Activated T-cell treated with anti-CD3 and anti-CD28 coated beads, Interleukin-2, amount 50 U/mL, for 4 hours (primary cell): Measurements from ENCODE around the gene PRUNE2. TPM values are rescaled to one million over a fixed set of nuclear protein-coding genes. Genes with fewer than 3 reads are reported as not detected.

Source experiments
- ATAC-seq, 2 donors: fragments of 200-7000 bp; cut with Tn5 transposase; one replicate each; pipeline ENCODE4 v1.10.0; 2021
- DNase-seq: peaks from one replicate; pipeline ENCODE4 v3.0.0-alpha.2; 2020
- H3K27me3 Mint-ChIP-seq: one replicate; pipeline ENCODE4 v1.8.0; 2021; ENCODE audit warnings: low read depth, mixed read lengths
- H3K36me3 Mint-ChIP-seq: one replicate; pipeline ENCODE4 v1.8.0; 2022; ENCODE audit warnings: mixed read lengths; ENCODE audit not compliant: insufficient read depth
- H3K4me1 Mint-ChIP-seq: one replicate; pipeline ENCODE4 v1.8.0; 2021; ENCODE audit warnings: low read depth, mixed read lengths
- H3K4me3 Mint-ChIP-seq: one replicate; pipeline ENCODE4 v1.8.0; 2021; ENCODE audit warnings: mild to moderate bottlenecking, moderate library complexity, mixed read lengths
- H3K9me3 Mint-ChIP-seq: one replicate; pipeline ENCODE4 v1.8.0; 2021; ENCODE audit warnings: mixed read lengths
- total RNA-seq, 3 donors: library from RNA; stranded (reverse); gene quantifications; one replicate each; pipeline ENCODE4 v1.2.1, GENCODE V29; 2021

The PRUNE2 gene
- total RNA-seq, 3 donors from 2014 or later: 0.05 to 0.08 TPM; not detected in 1

DNA sequence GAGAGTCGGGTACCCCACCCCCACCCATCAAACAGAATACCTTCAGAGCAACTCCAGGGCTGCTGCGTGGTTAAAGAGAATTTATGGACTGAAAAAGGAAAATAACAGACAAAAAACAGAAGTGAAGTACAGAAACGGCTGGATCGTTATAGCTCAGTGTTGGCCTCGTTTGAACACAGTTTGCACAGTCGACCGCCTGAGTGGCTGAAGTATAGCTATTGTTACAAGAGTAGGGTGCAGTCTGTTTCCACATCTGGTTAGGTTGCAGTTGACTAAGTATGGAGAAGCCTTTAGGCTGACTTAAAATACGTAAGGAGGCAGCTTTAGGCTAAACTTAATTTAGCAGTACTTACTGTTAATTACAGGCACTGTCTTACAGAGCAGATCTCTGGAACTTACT, 325.7 kb downstream of the PRUNE2 start:
- no peak for DNase-seq
- Mint-ChIP-seq H3K4me1 (peaks cover 19% of the 10 kb centered on the region), H3K27me3 (peaks cover 4% of the 10 kb centered on the region), H3K36me3 (no peaks in the 10 kb centered on the region), H3K9me3 (no peaks in the 10 kb centered on the region), H3K4me3 (no peak overlapping the region)
- ATAC-seq: no peak

DNA sequence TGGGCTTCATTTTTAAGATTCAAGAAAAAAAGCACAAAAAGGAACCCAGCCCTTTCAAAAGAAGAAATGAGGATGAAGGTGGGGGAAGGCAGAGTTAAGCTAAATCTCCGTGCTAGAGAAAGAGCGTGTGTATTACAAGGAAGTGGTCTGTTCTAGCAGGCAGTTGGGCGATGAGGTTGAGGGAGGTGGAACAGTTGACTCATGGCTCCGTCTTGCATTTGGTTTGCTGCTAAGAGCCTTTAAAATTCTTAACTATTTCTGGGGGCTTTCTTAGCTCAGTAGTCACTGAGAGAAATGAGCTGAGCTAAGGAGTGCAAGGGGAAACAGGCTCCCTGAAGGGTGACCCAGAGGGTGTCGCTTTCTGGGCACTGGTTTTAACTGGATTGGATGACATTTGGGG, 329.6 kb downstream of the PRUNE2 start:
- DNase-seq: peak; percentile 44
- Mint-ChIP-seq H3K27me3 (peaks cover 15% of the 10 kb centered on the region), H3K4me1 (peaks cover 27% of the 10 kb centered on the region), H3K36me3 (no peaks in the 10 kb centered on the region), H3K4me3 (no peak overlapping the region), H3K9me3 (no peaks in the 10 kb centered on the region)
- peak; percentile 85 to 88 for ATAC-seq

DNA sequence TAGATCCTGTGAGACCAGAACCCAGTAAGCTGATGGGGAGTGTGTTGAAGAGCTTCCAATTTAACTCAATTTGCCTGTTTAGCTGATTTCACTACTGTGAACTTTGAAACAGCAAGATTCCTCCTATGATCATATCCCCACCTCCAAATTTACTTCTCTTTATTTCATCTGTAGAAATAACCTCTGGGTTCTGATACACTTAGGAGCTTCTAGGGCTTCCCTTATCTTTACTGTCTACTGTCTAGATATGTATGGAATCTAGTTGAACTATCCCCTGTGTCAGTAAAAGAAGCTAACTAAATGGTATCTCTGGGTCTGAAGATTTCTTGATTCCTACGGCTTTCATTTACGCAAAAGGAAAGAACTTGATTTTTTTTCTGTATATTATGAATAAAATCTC, 330.2 kb downstream of the PRUNE2 start:
- Mint-ChIP-seq H3K36me3 (no peaks in the 10 kb centered on the region), H3K27me3 (peaks cover 15% of the 10 kb centered on the region), H3K9me3 (no peaks in the 10 kb centered on the region), H3K4me1 (peaks cover 31% of the 10 kb centered on the region), H3K4me3 (no peak overlapping the region)
- ATAC-seq: no peak
- no peak for DNase-seq

DNA sequence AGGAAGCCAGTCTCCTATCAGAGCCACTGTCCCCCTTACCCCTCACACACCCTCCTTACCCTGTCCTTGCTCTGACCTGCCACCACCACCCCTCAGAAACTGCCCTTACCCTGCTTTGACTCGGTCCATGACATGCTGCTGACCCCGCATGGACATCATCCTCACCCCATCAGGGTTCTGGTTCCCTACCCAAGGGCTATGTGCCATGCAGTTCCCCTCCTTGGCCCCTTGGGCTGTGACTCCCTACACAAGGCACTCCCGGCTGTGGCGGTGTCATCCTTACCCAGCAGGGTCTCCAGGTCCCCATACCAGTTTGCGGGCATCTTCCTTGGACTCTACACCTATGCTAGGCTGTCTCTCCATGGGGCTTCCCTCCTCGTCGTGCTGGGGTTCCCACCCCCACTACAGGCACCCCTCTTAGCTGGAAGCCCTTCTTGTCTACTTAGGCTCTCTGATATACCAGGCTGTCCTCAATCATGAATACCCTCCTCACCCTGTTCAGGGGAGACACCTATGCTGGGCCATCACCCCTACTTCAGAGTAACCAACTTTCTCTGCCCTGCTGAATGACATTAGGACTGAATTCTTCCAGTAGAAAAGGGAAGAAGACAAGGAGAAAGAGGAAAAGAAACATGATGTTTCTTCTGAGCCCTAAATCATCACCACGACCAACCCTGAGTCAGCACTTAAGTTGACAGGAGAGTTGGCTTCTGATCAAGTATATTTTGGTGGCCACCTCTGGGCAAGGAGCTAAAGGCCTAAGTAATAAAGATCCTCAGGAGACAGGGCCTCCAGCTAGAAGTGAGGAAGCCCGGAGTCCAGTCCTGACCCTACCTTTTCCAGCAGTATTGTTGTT, 331.8 kb downstream of the PRUNE2 start:
- H3K4me3 Mint-ChIP-seq: no peak overlapping the region
- H3K36me3 Mint-ChIP-seq: no peaks in the 10 kb centered on the region
- no peak for DNase-seq
- ATAC-seq: no peak
- no peaks in the 10 kb centered on the region for H3K9me3 Mint-ChIP-seq
- H3K27me3 Mint-ChIP-seq: peaks cover 20% of the 10 kb centered on the region
- peaks cover 31% of the 10 kb centered on the region for H3K4me1 Mint-ChIP-seq

DNA sequence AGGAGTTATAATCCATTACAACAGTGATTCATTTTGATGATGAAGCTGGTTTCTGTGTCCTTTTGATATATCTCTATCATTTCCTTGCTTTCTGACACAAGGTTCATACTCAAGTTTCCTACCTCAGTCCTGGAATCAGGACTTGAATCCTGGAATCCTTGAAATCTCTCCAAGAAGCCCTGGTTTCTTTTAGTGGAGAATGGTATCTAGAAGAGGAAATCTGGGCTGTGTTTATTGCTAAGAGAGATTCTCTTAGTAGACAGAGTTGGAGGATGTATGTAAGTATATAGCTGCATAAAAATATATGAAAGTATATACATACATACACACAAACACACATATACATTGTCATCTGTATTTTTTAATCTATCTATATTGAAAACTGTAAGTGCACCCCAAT, 332.5 kb downstream of the PRUNE2 start:
- H3K4me1 Mint-ChIP-seq: peaks cover 27% of the 10 kb centered on the region
- no peak overlapping the region for H3K4me3 Mint-ChIP-seq
- no peaks in the 10 kb centered on the region for H3K36me3 Mint-ChIP-seq
- peaks cover 2% of the 10 kb centered on the region for H3K9me3 Mint-ChIP-seq
- ATAC-seq (no peak), DNase-seq (no peak)
- peaks cover 20% of the 10 kb centered on the region for H3K27me3 Mint-ChIP-seq

DNA sequence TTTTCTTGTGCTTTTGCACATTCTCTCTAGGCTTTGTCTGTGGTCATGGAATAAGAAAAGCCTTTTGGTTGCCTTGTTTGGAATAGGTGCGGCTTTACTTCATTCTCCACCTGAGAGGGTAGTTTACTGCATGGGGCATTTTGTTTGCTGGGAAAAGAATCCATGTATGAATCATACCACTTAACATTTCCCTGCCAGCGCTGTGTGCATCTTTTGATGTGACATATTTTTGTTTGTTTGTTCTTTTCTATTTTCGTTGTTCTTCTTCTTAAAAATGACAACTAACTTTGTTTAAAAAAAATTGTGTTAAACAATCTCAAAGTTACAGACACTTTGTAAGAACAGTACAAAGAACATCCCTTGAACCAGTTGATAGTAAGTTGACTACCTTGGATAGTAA, 333.8 kb downstream of the PRUNE2 start:
- DNase-seq (no peak), ATAC-seq (no peak)
- Mint-ChIP-seq H3K36me3 (peaks cover 3% of the 10 kb centered on the region), H3K27me3 (peaks cover 20% of the 10 kb centered on the region), H3K4me3 (peak overlapping the region; percentile 24), H3K4me1 (peaks cover 20% of the 10 kb centered on the region), H3K9me3 (peaks cover 2% of the 10 kb centered on the region)

DNA sequence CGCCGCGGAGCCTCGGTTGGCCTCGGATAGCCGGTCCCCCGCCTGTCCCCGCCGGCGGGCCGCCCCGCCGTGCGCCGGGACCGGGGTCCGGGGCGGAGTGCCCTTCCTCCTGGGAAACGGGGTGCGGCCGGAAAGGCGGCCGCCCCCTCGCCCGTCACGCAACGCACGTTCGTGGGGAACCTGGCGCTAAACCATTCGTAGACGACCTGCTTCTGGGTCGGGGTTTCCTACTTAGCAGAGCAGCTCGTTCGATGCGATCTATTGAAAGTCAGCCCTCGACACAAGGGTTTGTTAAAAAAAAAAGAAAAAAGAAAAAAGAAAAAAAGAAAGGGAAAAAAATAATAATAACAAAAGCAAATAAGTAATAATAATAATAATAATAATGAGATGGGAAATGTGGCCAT, 334.2 kb downstream of the PRUNE2 start:
- no peak for ATAC-seq
- no peak for DNase-seq
- Mint-ChIP-seq H3K4me1 (peaks cover 18% of the 10 kb centered on the region), H3K4me3 (no peak overlapping the region), H3K36me3 (peaks cover 3% of the 10 kb centered on the region), H3K9me3 (peaks cover 2% of the 10 kb centered on the region), H3K27me3 (peaks cover 20% of the 10 kb centered on the region)

DNA sequence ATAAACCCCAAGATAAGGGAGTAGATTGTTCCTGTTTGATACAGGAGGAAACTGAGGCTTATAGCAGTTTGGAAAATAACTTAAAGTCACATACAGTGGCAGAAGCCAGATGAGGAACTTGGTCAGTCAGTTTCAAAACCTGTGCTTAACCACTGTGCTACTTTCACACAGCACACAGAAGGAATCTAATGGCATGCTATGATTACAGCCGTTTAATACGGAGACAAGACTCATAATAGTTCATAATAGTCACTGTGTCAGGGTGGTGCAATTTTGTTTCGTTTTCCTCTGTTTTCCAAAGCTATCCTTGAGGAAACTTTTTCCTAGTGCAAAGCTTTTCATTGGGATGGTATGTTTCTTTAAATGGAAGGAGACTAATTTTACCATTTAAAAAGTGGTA, 334.6 kb downstream of the PRUNE2 start:
- Mint-ChIP-seq H3K27me3 (peaks cover 20% of the 10 kb centered on the region), H3K9me3 (peaks cover 2% of the 10 kb centered on the region), H3K4me1 (peaks cover 16% of the 10 kb centered on the region), H3K4me3 (peak overlapping the region; percentile 61), H3K36me3 (peaks cover 3% of the 10 kb centered on the region)
- DNase-seq: no peak
- peak in 1 of 2 donors; percentile 52 for ATAC-seq

DNA sequence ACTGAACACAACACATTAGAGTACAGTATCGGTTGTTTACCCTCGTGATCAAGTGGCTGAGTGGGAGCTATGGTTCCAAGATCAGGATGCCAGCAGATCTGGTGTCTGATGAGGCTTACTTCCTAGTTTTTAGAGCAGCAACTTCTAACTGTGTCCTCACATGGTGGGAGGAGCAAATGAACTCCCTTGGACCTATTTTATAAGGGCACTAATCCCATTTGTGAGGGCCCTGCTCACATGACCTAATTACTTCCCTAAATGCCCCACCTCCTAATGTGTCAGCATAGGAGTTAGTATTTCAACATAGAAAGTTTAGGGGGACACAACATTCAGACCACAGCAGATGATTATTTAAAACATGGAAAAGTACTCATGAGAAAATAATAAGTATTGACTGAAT, 335.1 kb downstream of the PRUNE2 start:
- peaks cover 2% of the 10 kb centered on the region for H3K9me3 Mint-ChIP-seq
- H3K27me3 Mint-ChIP-seq: peaks cover 20% of the 10 kb centered on the region
- peaks cover 12% of the 10 kb centered on the region for H3K4me1 Mint-ChIP-seq
- ATAC-seq (no peak), DNase-seq (no peak)
- H3K36me3 Mint-ChIP-seq: peaks cover 3% of the 10 kb centered on the region
- no peak overlapping the region for H3K4me3 Mint-ChIP-seq

DNA sequence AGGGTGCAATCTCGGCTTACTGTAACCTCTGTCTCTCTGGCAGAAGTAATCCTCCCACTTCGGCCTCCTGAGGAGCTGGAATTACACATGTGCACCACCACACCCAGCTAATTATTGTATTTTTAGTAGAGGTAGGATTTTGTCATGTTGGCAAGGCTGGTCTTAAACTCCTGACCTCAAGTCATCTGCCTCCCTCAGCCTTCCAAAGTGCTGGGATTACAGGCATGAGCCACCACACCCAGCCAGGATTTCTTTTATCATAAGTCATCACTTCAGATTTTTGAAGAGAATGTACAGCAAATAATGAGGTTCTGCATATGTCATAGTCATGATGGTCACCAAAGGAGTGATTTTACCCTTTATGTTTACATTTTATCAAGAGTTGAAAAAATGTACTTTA, 338.8 kb downstream of the PRUNE2 start:
- Mint-ChIP-seq H3K9me3 (peaks cover 2% of the 10 kb centered on the region), H3K4me3 (no peak overlapping the region), H3K4me1 (peaks cover 15% of the 10 kb centered on the region), H3K36me3 (peaks cover 3% of the 10 kb centered on the region), H3K27me3 (peaks cover 8% of the 10 kb centered on the region)
- DNase-seq (no peak), ATAC-seq (no peak)

DNA sequence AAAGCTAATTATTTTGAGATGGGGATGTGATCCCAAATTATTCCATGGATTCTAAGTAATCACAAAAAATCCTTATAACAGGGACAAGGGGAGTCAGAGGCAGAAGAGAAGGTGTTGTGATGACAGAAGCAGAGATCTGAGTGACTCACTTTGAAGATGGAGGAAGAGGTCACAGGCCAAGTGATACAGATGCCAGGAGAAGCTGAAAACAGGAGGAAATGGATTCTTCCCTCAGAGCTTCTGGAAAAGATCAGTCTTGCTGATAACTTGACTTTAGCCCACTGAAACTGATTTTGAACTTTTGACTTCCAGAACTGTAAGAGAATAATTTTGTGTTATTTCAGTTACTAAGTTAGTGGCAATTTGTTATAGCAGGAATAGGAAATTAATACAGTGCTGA, 341.6 kb downstream of the PRUNE2 start:
- no peak for DNase-seq
- H3K36me3 Mint-ChIP-seq: peaks cover 3% of the 10 kb centered on the region
- peaks cover 9% of the 10 kb centered on the region for H3K4me1 Mint-ChIP-seq
- no peak overlapping the region for H3K4me3 Mint-ChIP-seq
- no peak for ATAC-seq
- peaks cover 2% of the 10 kb centered on the region for H3K9me3 Mint-ChIP-seq
- peaks cover 3% of the 10 kb centered on the region for H3K27me3 Mint-ChIP-seq

DNA sequence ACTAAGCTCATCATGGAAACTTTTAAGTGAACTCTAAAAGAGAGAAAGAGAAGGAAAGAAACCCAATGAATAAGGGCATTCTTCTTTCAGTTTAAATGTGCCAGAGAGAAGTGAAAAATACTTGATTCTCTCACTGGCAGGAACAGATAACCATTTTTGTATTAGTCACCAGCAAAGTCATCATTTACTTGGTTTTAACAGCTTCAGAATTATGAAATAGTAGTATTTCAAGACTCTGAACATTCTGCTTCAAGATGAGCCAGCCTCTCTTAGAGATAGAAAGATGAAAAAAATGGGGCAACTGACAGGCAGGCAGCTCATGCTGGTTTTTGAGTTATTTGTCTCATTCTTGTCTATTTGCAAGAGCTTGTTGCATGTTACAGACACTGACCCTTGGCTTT, 343.4 kb downstream of the PRUNE2 start:
- Mint-ChIP-seq H3K4me3 (no peak overlapping the region), H3K4me1 (peaks cover 9% of the 10 kb centered on the region), H3K27me3 (peaks cover 3% of the 10 kb centered on the region), H3K36me3 (peaks cover under 1% of the 10 kb centered on the region), H3K9me3 (no peaks in the 10 kb centered on the region)
- DNase-seq (no peak), ATAC-seq (peak; percentile 88 to 91)

DNA sequence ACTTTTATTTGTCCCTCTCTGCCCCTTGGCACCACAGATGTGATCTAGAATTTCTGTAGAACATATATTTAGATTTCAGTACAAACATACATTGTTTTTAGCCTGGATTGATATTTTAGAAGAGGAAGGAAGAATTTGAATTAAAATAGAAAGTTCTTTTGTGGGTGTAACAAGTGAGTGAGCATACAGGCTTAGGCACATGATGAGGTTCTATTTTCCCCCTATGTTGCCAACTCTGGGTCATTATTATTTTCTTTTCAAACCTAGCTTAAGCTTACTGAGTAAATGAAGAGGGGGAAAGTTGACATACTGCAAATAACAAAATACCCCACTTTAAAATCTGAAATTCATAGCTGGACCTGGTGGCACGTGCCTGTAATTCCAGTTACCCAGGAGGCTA, 344.0 kb downstream of the PRUNE2 start:
- no peaks in the 10 kb centered on the region for H3K36me3 Mint-ChIP-seq
- DNase-seq: no peak
- no peaks in the 10 kb centered on the region for H3K9me3 Mint-ChIP-seq
- H3K4me1 Mint-ChIP-seq: peaks cover 9% of the 10 kb centered on the region
- no peak overlapping the region for H3K4me3 Mint-ChIP-seq
- H3K27me3 Mint-ChIP-seq: peaks cover 3% of the 10 kb centered on the region
- ATAC-seq: no peak
